ENCODE measurements around the gene NXPE3.

DNA sequence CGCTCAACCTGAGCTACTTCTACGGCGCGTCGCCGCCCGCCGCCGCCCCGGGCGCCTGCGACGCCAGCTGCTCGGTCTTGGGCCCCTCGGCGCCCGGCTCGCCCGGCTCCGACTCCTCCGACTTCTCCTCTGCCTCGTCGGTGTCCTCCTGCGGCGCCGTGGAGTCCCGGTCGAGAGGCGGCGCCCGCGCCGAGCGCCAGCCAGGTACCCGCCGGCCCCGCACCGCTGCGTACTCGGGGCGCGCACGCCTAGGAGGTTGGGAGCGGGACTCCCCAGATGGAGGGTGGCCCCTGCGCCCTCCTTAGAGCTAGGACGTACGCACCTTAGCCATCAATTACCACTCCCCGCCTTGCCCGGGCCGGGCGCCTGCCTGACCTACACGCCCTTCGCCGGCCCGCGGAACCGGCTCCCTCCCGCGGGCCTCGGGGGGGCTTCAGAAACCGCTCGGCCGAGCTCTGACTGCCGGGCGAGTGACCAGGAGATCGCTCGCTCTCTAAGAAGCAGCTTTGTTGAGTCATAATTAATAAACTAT, 70.8 kb downstream of the NXPE3 start:
- TF ChIP-seq CTCF (conservative IDR thresholded peaks at IDR 0.05): peak; percentile 38; the same call in 1 of the 2 replicates
- no peak for TF ChIP-seq EZH2 (IDR thresholded peaks at IDR 0.05; ENCODE audit: low read depth)
